Measurements from ENCODE around the gene GPRC5D.

Gene GPRC5D

DNA sequence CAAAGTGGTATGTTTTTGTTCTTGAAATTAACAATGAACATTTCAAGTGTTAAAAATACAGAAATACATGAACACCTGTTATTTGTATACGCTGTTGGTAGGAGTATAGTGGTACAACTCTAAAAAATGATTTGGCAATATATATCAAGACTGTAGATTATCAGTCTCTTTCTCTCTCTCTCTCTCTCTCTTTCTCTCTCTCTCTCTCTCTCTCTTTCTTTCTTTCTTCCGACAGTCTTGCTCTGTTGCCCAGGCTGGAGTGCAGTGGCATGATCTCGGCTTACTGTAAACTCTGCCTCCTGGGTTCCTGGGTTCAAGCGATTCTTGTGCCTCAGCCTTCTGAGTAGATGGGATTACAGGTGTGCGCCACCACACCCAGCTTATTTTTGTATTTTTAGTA lies 35.5 kb upstream of the GPRC5D start:
- H3K27me3 ChIP-seq (ENCODE audit: insufficient read depth, insufficient read length) = no peaks in the 10 kb centered on the region
- no peak overlapping the region for H3K4me3 ChIP-seq (ENCODE audit: insufficient read length, low read depth)
- DNase-seq (ENCODE audit: low read depth, low spot score) = no peak
- no peak overlapping the region for H3K9ac ChIP-seq (ENCODE audit: insufficient read length, low read depth)
- TF ChIP-seq YY1 (IDR thresholded peaks at IDR 0.05; ENCODE audit: insufficient read depth, insufficient read length) = no peak
- no peak for TF ChIP-seq SUZ12 (IDR thresholded peaks at IDR 0.05; ENCODE audit: extremely low read depth, insufficient read depth, insufficient read length)
- TF ChIP-seq ZNF274 (IDR thresholded peaks at IDR 0.05; ENCODE audit: low read depth, low read length) = no peak
- peaks cover 3% of the 10 kb centered on the region for H3K4me1 ChIP-seq (ENCODE audit: insufficient read depth, insufficient read length)
- H3K9me3 ChIP-seq (ENCODE audit: insufficient read depth, low read length) = no peaks in the 10 kb centered on the region
- peaks cover 52% of the 10 kb centered on the region for H3K36me3 ChIP-seq (ENCODE audit: insufficient read depth, insufficient read length, low read length)

- DNase-seq (ENCODE audit: low read depth, low spot score) = no peak
- Histone ChIP-seq H3K27me3 (ENCODE audit: insufficient read depth, insufficient read length) (no peaks in the 10 kb centered on the region), H3K36me3 (ENCODE audit: insufficient read depth, insufficient read length, low read length) (peaks cover 52% of the 10 kb centered on the region), H3K9ac (ENCODE audit: insufficient read length, low read depth) (no peak overlapping the region), H3K9me3 (ENCODE audit: insufficient read depth, low read length) (no peaks in the 10 kb centered on the region), H3K4me1 (ENCODE audit: insufficient read depth, insufficient read length) (peaks cover 3% of the 10 kb centered on the region), H3K4me3 (ENCODE audit: insufficient read length, low read depth) (no peak overlapping the region)
- no peak for TF ChIP-seq YY1 (IDR thresholded peaks at IDR 0.05; ENCODE audit: insufficient read depth, insufficient read length)
- no peak for TF ChIP-seq SUZ12 (IDR thresholded peaks at IDR 0.05; ENCODE audit: extremely low read depth, insufficient read depth, insufficient read length)
- no peak for TF ChIP-seq ZNF274 (IDR thresholded peaks at IDR 0.05; ENCODE audit: low read depth, low read length)
Measured at GRCh38 chr12:12986775-12987331, 34.9 kb upstream of the GPRC5D start.

GRCh38 chr12:12985817-12986408 lies 33.9 kb upstream of the GPRC5D start:
- H3K4me1 ChIP-seq (ENCODE audit: insufficient read depth, insufficient read length) = peaks cover 3% of the 10 kb centered on the region
- H3K27me3 ChIP-seq (ENCODE audit: insufficient read depth, insufficient read length) = no peaks in the 10 kb centered on the region
- no peak overlapping the region for H3K9ac ChIP-seq (ENCODE audit: insufficient read length, low read depth)
- peak; percentile 89 for DNase-seq (ENCODE audit: low read depth, low spot score)
- H3K9me3 ChIP-seq (ENCODE audit: insufficient read depth, low read length) = no peaks in the 10 kb centered on the region
- no peak overlapping the region for H3K4me3 ChIP-seq (ENCODE audit: insufficient read length, low read depth)
- TF ChIP-seq ZNF274 (IDR thresholded peaks at IDR 0.05; ENCODE audit: low read depth, low read length) = no peak
- no peak for TF ChIP-seq YY1 (IDR thresholded peaks at IDR 0.05; ENCODE audit: insufficient read depth, insufficient read length)
- no peak for TF ChIP-seq SUZ12 (IDR thresholded peaks at IDR 0.05; ENCODE audit: extremely low read depth, insufficient read depth, insufficient read length)
- H3K36me3 ChIP-seq (ENCODE audit: insufficient read depth, insufficient read length, low read length) = peaks cover 61% of the 10 kb centered on the region

DNA sequence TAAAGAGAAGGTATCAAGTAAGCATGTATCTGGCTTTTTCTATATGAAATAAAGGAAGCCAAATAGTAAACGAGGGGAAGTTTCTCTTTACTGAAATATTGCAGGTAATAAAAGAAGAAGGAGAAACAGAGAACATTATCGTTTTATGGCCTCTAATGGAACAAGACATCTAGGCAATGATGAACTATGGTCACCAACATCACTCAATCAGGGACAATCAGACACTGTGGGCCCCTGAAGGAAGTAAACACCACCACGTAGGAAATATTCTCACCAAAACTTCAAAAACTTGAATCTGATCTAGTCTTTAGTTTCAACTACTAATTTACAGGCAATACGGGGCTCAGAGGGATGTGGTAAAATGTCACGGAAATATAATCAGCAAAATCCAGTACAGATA lies 32.2 kb upstream of the GPRC5D start:
- Histone ChIP-seq H3K4me3 (ENCODE audit: insufficient read length, low read depth) (no peak overlapping the region), H3K36me3 (ENCODE audit: insufficient read depth, insufficient read length, low read length) (peaks cover 66% of the 10 kb centered on the region), H3K9ac (ENCODE audit: insufficient read length, low read depth) (no peak overlapping the region), H3K27me3 (ENCODE audit: insufficient read depth, insufficient read length) (no peaks in the 10 kb centered on the region), H3K4me1 (ENCODE audit: insufficient read depth, insufficient read length) (peaks cover 5% of the 10 kb centered on the region), H3K9me3 (ENCODE audit: insufficient read depth, low read length) (no peaks in the 10 kb centered on the region)
- TF ChIP-seq SUZ12 (IDR thresholded peaks at IDR 0.05; ENCODE audit: extremely low read depth, insufficient read depth, insufficient read length) (no peak), YY1 (IDR thresholded peaks at IDR 0.05; ENCODE audit: insufficient read depth, insufficient read length) (no peak), ZNF274 (IDR thresholded peaks at IDR 0.05; ENCODE audit: low read depth, low read length) (no peak)
- no peak for DNase-seq (ENCODE audit: low read depth, low spot score)

GRCh38 chr12:12983420-12984035 lies 31.6 kb upstream of the GPRC5D start:
- no peak for DNase-seq (ENCODE audit: low read depth, low spot score)
- no peak for TF ChIP-seq SUZ12 (IDR thresholded peaks at IDR 0.05; ENCODE audit: extremely low read depth, insufficient read depth, insufficient read length)
- Histone ChIP-seq H3K4me3 (ENCODE audit: insufficient read length, low read depth) (no peak overlapping the region), H3K27me3 (ENCODE audit: insufficient read depth, insufficient read length) (no peaks in the 10 kb centered on the region), H3K36me3 (ENCODE audit: insufficient read depth, insufficient read length, low read length) (peaks cover 59% of the 10 kb centered on the region), H3K4me1 (ENCODE audit: insufficient read depth, insufficient read length) (peaks cover 5% of the 10 kb centered on the region), H3K9me3 (ENCODE audit: insufficient read depth, low read length) (no peaks in the 10 kb centered on the region), H3K9ac (ENCODE audit: insufficient read length, low read depth) (no peak overlapping the region)

GRCh38 chr12:12982331-12982730 lies 30.4 kb upstream of the GPRC5D start:
- Histone ChIP-seq H3K27me3 (ENCODE audit: insufficient read depth, insufficient read length) (no peaks in the 10 kb centered on the region), H3K36me3 (ENCODE audit: insufficient read depth, insufficient read length, low read length) (peaks cover 50% of the 10 kb centered on the region), H3K9me3 (ENCODE audit: insufficient read depth, low read length) (no peaks in the 10 kb centered on the region), H3K4me3 (ENCODE audit: insufficient read length, low read depth) (no peak overlapping the region), H3K4me1 (ENCODE audit: insufficient read depth, insufficient read length) (peaks cover 5% of the 10 kb centered on the region), H3K9ac (ENCODE audit: insufficient read length, low read depth) (no peak overlapping the region)
- TF ChIP-seq SUZ12 (IDR thresholded peaks at IDR 0.05; ENCODE audit: extremely low read depth, insufficient read depth, insufficient read length) = no peak
- no peak for TF ChIP-seq YY1 (IDR thresholded peaks at IDR 0.05; ENCODE audit: insufficient read depth, insufficient read length)
- TF ChIP-seq ZNF274 (IDR thresholded peaks at IDR 0.05; ENCODE audit: low read depth, low read length) = no peak
- no peak for DNase-seq (ENCODE audit: low read depth, low spot score)

DNA sequence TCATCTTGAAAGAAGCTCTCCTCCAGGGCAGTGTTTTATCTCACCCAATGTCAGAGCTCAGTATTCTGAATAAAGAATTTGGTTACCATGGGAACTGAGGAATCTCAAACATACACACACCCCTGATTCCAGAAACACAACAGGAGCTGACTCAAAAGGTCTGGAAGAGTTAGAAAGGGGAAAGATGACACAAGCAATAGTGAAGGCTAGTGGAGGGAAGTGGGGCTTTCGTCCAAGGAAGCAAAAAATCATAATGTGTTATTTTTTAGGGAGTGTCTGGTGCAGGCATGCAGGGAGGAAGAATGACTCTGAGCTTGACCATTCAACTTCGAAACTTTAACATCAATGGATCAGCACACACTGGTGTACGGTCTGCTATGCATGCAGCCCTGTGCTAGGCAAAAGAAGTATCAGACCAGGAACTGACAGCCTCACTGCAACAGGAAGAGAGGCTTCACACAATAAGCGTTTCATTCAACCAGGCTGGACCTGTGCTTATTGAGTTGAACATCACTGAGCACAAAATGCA lies 27.8 kb upstream of the GPRC5D start:
- peaks cover 39% of the 10 kb centered on the region for H3K36me3 ChIP-seq (ENCODE audit: insufficient read depth, insufficient read length, low read length)

More for the DNA sequence above, 27.8 kb upstream of the GPRC5D start:
- Histone ChIP-seq H3K4me1 (ENCODE audit: insufficient read depth, insufficient read length) (peaks cover 2% of the 10 kb centered on the region), H3K27me3 (ENCODE audit: insufficient read depth, insufficient read length) (no peaks in the 10 kb centered on the region), H3K9me3 (ENCODE audit: insufficient read depth, low read length) (no peaks in the 10 kb centered on the region), H3K9ac (ENCODE audit: insufficient read length, low read depth) (no peak overlapping the region), H3K4me3 (ENCODE audit: insufficient read length, low read depth) (no peak overlapping the region)
- TF ChIP-seq ZNF274 (IDR thresholded peaks at IDR 0.05; ENCODE audit: low read depth, low read length) = no peak
- TF ChIP-seq YY1 (IDR thresholded peaks at IDR 0.05; ENCODE audit: insufficient read depth, insufficient read length) = no peak
- no peak for TF ChIP-seq SUZ12 (IDR thresholded peaks at IDR 0.05; ENCODE audit: extremely low read depth, insufficient read depth, insufficient read length)
- peak; percentile 81 for DNase-seq (ENCODE audit: low read depth, low spot score)

Measured in NT2/D1 (cell line).